ENCODE results near the gene YIF1B. TPM values are rescaled to one million over a fixed set of nuclear protein-coding genes. Genes with fewer than 3 reads are reported as not detected.

YIF1B gene
- total and polyA plus RNA-seq, 9 of the 15 experiments (the other 6 are each of a cell fraction or from before 2014, with no cell fraction given), result 8.5 to 586 (median 323) TPM

DNA sequence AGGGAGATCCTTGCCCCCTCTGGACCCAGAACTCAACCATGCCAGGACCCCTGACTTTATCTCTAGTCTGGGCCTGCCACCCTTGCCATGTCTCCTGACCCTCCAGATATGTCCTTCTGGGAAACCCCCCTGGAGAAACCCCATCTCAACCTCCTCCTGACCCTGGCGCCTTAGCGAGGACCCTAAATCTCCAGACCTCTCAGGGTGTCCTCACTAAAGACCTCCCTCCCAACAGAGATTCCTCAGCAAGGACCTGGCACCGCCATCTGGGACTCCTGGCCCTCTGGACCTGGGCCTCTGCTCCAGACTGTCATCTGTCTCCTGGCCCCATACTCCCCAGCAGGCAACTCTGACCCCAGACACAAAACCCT lies 5.2 kb upstream of the YIF1B start:
- H3K79me2 ChIP-seq (ENCODE audit: control insufficient read depth, insufficient read depth, low read length), result no peaks in the 10 kb centered on the region; the same call in 2 of the 3 replicates
- FAIRE-seq, result no peak

More for the DNA sequence above, 5.2 kb upstream of the YIF1B start:
- ChIA-PET CTCF (ENCODE audit: low intra/inter-chr PET ratio) (no interaction called here), POLR2A (interaction anchor here (1.1 kb wide), 1 partner anchor 53 kb away, joined by 4 read pairs; the partner anchor contains the start of gene PSMD8)
- Histone ChIP-seq H3K4me3 (no peak overlapping the region), H3K4me2 (ENCODE audit: insufficient read depth, low read length) (no peak overlapping the region), H3K4me1 (replicated peaks in 1 of 2; ENCODE audit: control insufficient read depth in 2 of 2, insufficient read depth in 2 of 2, low read length in 2 of 2) (peaks cover 44 to 50% of the 10 kb centered on the region in 2 experiments), H3K9me1 (ENCODE audit: control insufficient read depth, insufficient read depth, low read length) (no peaks in the 10 kb centered on the region), H3K27me3 (ENCODE audit: control insufficient read depth in 2 of 2, insufficient read depth in 2 of 2, low read length in 2 of 2) (no peaks in the 10 kb centered on the region), H3K9me3 (replicated peaks; ENCODE audit: control insufficient read depth, insufficient read depth, low read depth, low read length) (no peaks in the 10 kb centered on the region), H2AFZ (ENCODE audit: low read depth, low read length) (no peak overlapping the region), H3K27ac (ENCODE audit: extremely low read depth, low read depth, low read length) (no peak overlapping the region), H4K20me1 (replicated peaks; ENCODE audit: control insufficient read depth, insufficient read depth, low read length) (no peaks in the 10 kb centered on the region), H3K36me3 (ENCODE audit: control insufficient read depth, insufficient read depth, low read length) (no peaks in the 10 kb centered on the region), H3K9ac (ENCODE audit: insufficient read depth in 1 of 2, low read depth in 2 of 2, low read length in 2 of 2) (peak overlapping the region in 1 of 2 experiments; percentile 74; a peak in 1 of 4 replicates)
- in situ Hi-C loops (cut with MboI) (no loop called here), intact Hi-C loops (cut with micrococcal nuclease) (no loop called here)
- TF ChIP-seq PTTG1 (tag; IDR thresholded peaks at IDR 0.05; ENCODE audit: low read depth) (no peak), CBFB (CRISPR knock-in tag; IDR thresholded peaks at IDR 0.05) (no peak), SIN3A (IDR thresholded peaks at IDR 0.05; ENCODE audit: borderline replicate concordance in 2 of 2, control insufficient read depth in 1 of 2, low read depth in 2 of 2, low read length in 2 of 2) (no peak), KAT2B (IDR thresholded peaks at IDR 0.05; ENCODE audit: low read depth, low read length) (no peak), ZNF644 (tag; IDR thresholded peaks at IDR 0.05; ENCODE audit: low read depth) (no peak), POLR2A (conservative IDR thresholded peaks at IDR 0.05) (no peak), TAF1 (IDR thresholded peaks at IDR 0.05; ENCODE audit: control insufficient read depth, extremely low read depth, insufficient read depth, low read length, severe bottlenecking) (no peak), GABPB2 (CRISPR knock-in tag; conservative IDR thresholded peaks at IDR 0.05) (no peak), OTX1 (CRISPR knock-in tag; IDR thresholded peaks at IDR 0.05) (no peak), CXXC5 (CRISPR knock-in tag; IDR thresholded peaks at IDR 0.05) (no peak), CEBPB (tag; IDR thresholded peaks at IDR 0.05) (no peak), C11orf30 (IDR thresholded peaks at IDR 0.05; ENCODE audit: low read depth) (no peak), ASH1L (IDR thresholded peaks at IDR 0.05; ENCODE audit: borderline replicate concordance, low read depth, partially characterized antibody) (no peak)
- TF ChIP-seq, protein P1, sequence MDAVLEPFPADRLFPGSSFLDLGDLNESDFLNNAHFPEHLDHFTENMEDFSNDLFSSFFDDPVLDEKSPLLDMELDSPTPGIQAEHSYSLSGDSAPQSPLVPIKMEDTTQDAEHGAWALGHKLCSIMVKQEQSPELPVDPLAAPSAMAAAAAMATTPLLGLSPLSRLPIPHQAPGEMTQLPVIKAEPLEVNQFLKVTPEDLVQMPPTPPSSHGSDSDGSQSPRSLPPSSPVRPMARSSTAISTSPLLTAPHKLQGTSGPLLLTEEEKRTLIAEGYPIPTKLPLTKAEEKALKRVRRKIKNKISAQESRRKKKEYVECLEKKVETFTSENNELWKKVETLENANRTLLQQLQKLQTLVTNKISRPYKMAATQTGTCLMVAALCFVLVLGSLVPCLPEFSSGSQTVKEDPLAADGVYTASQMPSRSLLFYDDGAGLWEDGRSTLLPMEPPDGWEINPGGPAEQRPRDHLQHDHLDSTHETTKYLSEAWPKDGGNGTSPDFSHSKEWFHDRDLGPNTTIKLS (IDR thresholded peaks at IDR 0.05; ENCODE audit: borderline replicate concordance, low read depth), result no peak
- TF ChIP-seq, protein P2, sequence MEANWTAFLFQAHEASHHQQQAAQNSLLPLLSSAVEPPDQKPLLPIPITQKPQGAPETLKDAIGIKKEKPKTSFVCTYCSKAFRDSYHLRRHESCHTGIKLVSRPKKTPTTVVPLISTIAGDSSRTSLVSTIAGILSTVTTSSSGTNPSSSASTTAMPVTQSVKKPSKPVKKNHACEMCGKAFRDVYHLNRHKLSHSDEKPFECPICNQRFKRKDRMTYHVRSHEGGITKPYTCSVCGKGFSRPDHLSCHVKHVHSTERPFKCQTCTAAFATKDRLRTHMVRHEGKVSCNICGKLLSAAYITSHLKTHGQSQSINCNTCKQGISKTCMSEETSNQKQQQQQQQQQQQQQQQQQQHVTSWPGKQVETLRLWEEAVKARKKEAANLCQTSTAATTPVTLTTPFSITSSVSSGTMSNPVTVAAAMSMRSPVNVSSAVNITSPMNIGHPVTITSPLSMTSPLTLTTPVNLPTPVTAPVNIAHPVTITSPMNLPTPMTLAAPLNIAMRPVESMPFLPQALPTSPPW (CRISPR knock-in tag; IDR thresholded peaks at IDR 0.05), result no peak
- no peak for DNase-seq (ENCODE audit: extremely low read depth in 1 of 4, low spot score in 3 of 4)
- BruUV-seq (replicated peaks), result no TSS peak
- ATAC-seq, result no peak
- 80% methylated on average over 3 of the region's 3 CpGs for WGBS (ENCODE audit: insufficient coverage, low coverage, missing lambda C conversion rate)

Data from K562 (cell line).